H1 (cell line): ENCODE data around the gene DBNDD2. TPM values are rescaled to one million over a fixed set of nuclear protein-coding genes. Genes with fewer than 3 reads are reported as not detected.

Experiments
- ATF2 ChIP-seq: IDR thresholded peaks from 2 replicates; pipeline ENCODE4 v1.6.1; 2012; ENCODE audit warnings: low read length, inconsistent platforms
- CTBP2 ChIP-seq: IDR thresholded peaks from 2 replicates; pipeline ENCODE4 v1.7.0; 2011; ENCODE audit warnings: borderline replicate concordance, mild to moderate bottlenecking, moderate library complexity, mixed read lengths, low read length; ENCODE audit not compliant: insufficient read depth, insufficient read length
- SIX5 ChIP-seq: IDR thresholded peaks from 2 replicates; pipeline ENCODE4 v1.6.1; 2011; ENCODE audit warnings: mild to moderate bottlenecking, low read depth, low read length
- TAF1 ChIP-seq: IDR thresholded peaks from 2 replicates; pipeline ENCODE4 v1.6.1; 2011; ENCODE audit warnings: mild to moderate bottlenecking, low read depth, low read length
- polyA plus RNA-seq, 7 experiments: library from polyadenylated mRNA; depleted of rRNA in 3 of 7; stranded (reverse) in 5 of 7; unstranded in 2 of 7; fragments of >200 nt in 5 of 7; fragments of 200-250 nt in 2 of 7; gene quantifications; 1 replicate in 5 of 7; 2 replicates in 1 of 7; 4 replicates in 1 of 7; pipeline versions ENCODE4 v1.2.1 to v1.2.3, GENCODE V29; 2011 to 2013; ENCODE audit warnings: missing spikeins in 2 of 7, mixed read lengths in 2 of 7
- total RNA-seq: library from RNA; stranded (reverse); fragmentation: NEBNext Ultra II Directional; extraction: Animal tissue kit (Norgen Biotek cat#: 25700); gene quantifications from 2 replicates; pipeline ENCODE4 v1.2.1, GENCODE V29; 2021

Gene DBNDD2
- total and polyA plus RNA-seq, 2 of the 8 experiments (the other 6 are each of a cell fraction or from before 2014, with no cell fraction given) = 55.8 to 96.3 TPM

GRCh38 chr20:45400346-45401031 lies 7.6 kb upstream of the DBNDD2 start (continued):
- no peak for TF ChIP-seq ATF2
- TF ChIP-seq SIX5 = no peak
- no peak for TF ChIP-seq CTBP2
- no peak for TF ChIP-seq TAF1
